ENCODE data around the gene RNF212B.
"Not testable (repeated sequence)": the region's sequence is repeated elsewhere in the genome, so short reads cannot be mapped to it uniquely, and the experiment has no call there.

RNF212B gene

DNA sequence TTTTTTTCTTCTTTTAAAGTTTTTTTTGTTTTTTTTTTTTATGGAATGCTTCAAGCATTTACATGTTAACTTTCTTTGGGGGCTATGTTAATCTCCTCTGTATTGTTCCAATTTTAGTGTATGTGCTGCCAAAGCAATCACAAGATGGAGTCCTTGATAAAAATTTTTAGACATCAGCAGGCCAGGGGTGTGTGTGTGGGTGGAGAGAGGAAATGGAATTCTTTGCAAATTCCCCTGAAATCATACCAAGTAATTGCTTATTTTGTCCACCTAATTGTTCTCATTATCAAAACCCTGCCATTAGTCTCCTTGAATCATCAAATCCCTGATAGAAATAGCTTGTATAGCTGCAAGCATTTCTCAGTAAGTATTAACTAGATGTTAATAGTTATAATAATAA is 21.7 kb downstream of the RNF212B start:
- Histone ChIP-seq H3K9ac (no peak overlapping the region), H3K4me3 (IDR thresholded peaks at IDR 0.05; ENCODE audit: insufficient read depth, low read depth, low read length) (no peak overlapping the region), H2AFZ (ENCODE audit: low read depth) (no peak overlapping the region), H3K27me3 (ENCODE audit: insufficient read depth, low read depth) (no peaks in the 10 kb centered on the region), H3K4me1 (ENCODE audit: low read depth, poor library complexity, severe bottlenecking) (no peaks in the 10 kb centered on the region), H3K36me3 (ENCODE audit: insufficient read depth) (no peaks in the 10 kb centered on the region), H3K4me2 (no peak overlapping the region), H4K20me1 (ENCODE audit: insufficient read depth) (no peaks in the 10 kb centered on the region), H3K27ac (no peak overlapping the region), H3K79me2 (ENCODE audit: insufficient read depth, low read depth) (no peaks in the 10 kb centered on the region)
- TF ChIP-seq, protein P1, sequence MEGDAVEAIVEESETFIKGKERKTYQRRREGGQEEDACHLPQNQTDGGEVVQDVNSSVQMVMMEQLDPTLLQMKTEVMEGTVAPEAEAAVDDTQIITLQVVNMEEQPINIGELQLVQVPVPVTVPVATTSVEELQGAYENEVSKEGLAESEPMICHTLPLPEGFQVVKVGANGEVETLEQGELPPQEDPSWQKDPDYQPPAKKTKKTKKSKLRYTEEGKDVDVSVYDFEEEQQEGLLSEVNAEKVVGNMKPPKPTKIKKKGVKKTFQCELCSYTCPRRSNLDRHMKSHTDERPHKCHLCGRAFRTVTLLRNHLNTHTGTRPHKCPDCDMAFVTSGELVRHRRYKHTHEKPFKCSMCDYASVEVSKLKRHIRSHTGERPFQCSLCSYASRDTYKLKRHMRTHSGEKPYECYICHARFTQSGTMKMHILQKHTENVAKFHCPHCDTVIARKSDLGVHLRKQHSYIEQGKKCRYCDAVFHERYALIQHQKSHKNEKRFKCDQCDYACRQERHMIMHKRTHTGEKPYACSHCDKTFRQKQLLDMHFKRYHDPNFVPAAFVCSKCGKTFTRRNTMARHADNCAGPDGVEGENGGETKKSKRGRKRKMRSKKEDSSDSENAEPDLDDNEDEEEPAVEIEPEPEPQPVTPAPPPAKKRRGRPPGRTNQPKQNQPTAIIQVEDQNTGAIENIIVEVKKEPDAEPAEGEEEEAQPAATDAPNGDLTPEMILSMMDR (conservative IDR thresholded peaks at IDR 0.05; ENCODE audit: low read depth, low read length) = no peak

GRCh38 chr14:23260849-23261248 is 23.1 kb downstream of the RNF212B start:
- H2AFZ ChIP-seq (ENCODE audit: low read depth); H4K20me1 ChIP-seq (ENCODE audit: insufficient read depth); H3K79me2 ChIP-seq (ENCODE audit: insufficient read depth, low read depth); H3K9ac ChIP-seq; H3K4me3 ChIP-seq (IDR thresholded peaks at IDR 0.05; ENCODE audit: insufficient read depth, low read depth, low read length); H3K4me2 ChIP-seq; H3K4me1 ChIP-seq (ENCODE audit: low read depth, poor library complexity, severe bottlenecking); H3K36me3 ChIP-seq (ENCODE audit: insufficient read depth); H3K27ac ChIP-seq; H3K27me3 ChIP-seq (ENCODE audit: insufficient read depth, low read depth): not testable (repeated sequence)

- Histone ChIP-seq H3K36me3 (ENCODE audit: insufficient read depth) (no peaks in the 10 kb centered on the region), H3K27me3 (ENCODE audit: insufficient read depth, low read depth) (no peaks in the 10 kb centered on the region), H3K27ac (no peak overlapping the region), H3K4me2 (no peak overlapping the region), H2AFZ (ENCODE audit: low read depth) (no peak overlapping the region), H4K20me1 (ENCODE audit: insufficient read depth) (no peaks in the 10 kb centered on the region), H3K79me2 (ENCODE audit: insufficient read depth, low read depth) (no peaks in the 10 kb centered on the region), H3K4me3 (IDR thresholded peaks at IDR 0.05; ENCODE audit: insufficient read depth, low read depth, low read length) (no peak overlapping the region), H3K4me1 (ENCODE audit: low read depth, poor library complexity, severe bottlenecking) (no peaks in the 10 kb centered on the region), H3K9ac (no peak overlapping the region)
- TF ChIP-seq, protein P1 (conservative IDR thresholded peaks at IDR 0.05; ENCODE audit: low read depth, low read length) = no peak
Measured at GRCh38 chr14:23269193-23269592, 31.5 kb downstream of the RNF212B start.

DNA sequence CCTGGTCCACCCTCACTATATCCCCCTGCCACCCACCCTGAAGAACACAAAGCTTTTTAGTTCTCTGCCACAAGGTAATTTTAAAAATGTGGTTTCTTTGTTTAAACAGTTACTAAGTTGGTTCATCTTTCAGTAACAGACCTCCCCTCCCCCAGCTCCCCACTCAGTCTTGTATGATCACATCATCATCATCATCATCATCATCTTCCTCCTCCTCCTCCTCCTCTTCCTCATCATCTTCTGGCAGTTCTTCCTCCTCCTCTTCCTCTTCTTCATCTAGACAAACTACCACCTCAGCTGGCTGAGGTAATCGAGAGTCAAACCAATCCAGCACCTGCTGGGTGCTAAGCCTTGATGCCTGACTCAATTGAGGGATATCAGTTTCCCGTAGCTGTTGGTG is 37.7 kb downstream of the RNF212B start:
- no peaks in the 10 kb centered on the region for H3K27me3 ChIP-seq (ENCODE audit: insufficient read depth, low read depth)
- TF ChIP-seq, protein P1 (conservative IDR thresholded peaks at IDR 0.05; ENCODE audit: low read depth, low read length) = no peak

DNA sequence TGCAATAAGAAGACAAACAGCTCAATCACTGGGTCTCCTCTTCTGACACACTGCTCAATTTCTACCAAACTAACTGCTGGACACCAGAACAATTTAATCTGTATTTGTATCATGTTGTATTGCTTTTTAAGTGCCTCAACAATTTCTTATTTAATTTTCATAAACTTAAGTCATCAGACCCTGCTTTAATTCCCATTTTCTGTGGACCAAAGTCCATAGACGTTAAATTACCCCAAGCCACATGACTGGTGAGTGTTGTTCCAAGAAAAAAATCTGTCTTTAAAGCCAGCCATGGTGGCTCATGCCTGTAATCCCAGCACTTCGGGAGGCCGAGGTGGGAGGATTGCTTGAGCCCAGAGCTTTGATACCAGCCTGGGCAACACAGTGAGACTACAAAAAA is 39.5 kb downstream of the RNF212B start:
- no peaks in the 10 kb centered on the region for H4K20me1 ChIP-seq (ENCODE audit: insufficient read depth)
- H3K4me2 ChIP-seq = no peak overlapping the region
- H3K27me3 ChIP-seq (ENCODE audit: insufficient read depth, low read depth) = no peaks in the 10 kb centered on the region
- TF ChIP-seq, protein P1 (conservative IDR thresholded peaks at IDR 0.05; ENCODE audit: low read depth, low read length) = no peak
- no peak overlapping the region for H2AFZ ChIP-seq (ENCODE audit: low read depth)
- no peak overlapping the region for H3K27ac ChIP-seq
- H3K79me2 ChIP-seq (ENCODE audit: insufficient read depth, low read depth) = no peaks in the 10 kb centered on the region
- H3K4me1 ChIP-seq (ENCODE audit: low read depth, poor library complexity, severe bottlenecking) = no peaks in the 10 kb centered on the region
- H3K36me3 ChIP-seq (ENCODE audit: insufficient read depth) = no peaks in the 10 kb centered on the region
- no peak overlapping the region for H3K9ac ChIP-seq
- no peak overlapping the region for H3K4me3 ChIP-seq (IDR thresholded peaks at IDR 0.05; ENCODE audit: insufficient read depth, low read depth, low read length)

More for the DNA sequence above, 37.7 kb downstream of the RNF212B start:
- Histone ChIP-seq H3K79me2 (ENCODE audit: insufficient read depth, low read depth) (no peaks in the 10 kb centered on the region), H3K4me3 (IDR thresholded peaks at IDR 0.05; ENCODE audit: insufficient read depth, low read depth, low read length) (no peak overlapping the region), H3K4me1 (ENCODE audit: low read depth, poor library complexity, severe bottlenecking) (no peaks in the 10 kb centered on the region), H3K4me2 (no peak overlapping the region), H2AFZ (ENCODE audit: low read depth) (no peak overlapping the region), H3K36me3 (ENCODE audit: insufficient read depth) (no peaks in the 10 kb centered on the region), H3K27ac (no peak overlapping the region), H4K20me1 (ENCODE audit: insufficient read depth) (no peaks in the 10 kb centered on the region), H3K9ac (no peak overlapping the region)

DNA sequence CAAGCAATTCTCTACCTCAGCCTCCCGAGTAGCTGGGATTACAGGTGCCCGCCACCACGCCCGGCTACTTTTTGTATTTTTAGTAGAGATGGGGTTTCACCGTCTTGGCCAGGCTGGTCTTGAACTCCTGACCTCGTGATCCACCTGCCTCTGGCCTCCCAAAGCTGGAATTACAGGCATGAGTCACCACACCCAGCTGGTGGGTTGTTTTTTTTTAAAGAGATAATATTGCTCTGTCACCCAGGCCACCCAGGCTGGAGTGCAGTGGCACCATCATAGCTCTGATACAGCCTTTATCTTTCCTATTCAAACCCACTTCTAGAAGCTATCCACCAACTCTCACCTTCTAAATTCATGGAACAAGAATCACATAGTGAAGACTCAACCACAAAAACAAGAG is 40.2 kb downstream of the RNF212B start:
- H3K4me3 ChIP-seq (IDR thresholded peaks at IDR 0.05; ENCODE audit: insufficient read depth, low read depth, low read length); H3K4me2 ChIP-seq; H3K36me3 ChIP-seq (ENCODE audit: insufficient read depth); H2AFZ ChIP-seq (ENCODE audit: low read depth); H3K27ac ChIP-seq; H3K79me2 ChIP-seq (ENCODE audit: insufficient read depth, low read depth); H4K20me1 ChIP-seq (ENCODE audit: insufficient read depth); H3K27me3 ChIP-seq (ENCODE audit: insufficient read depth, low read depth); H3K4me1 ChIP-seq (ENCODE audit: low read depth, poor library complexity, severe bottlenecking); H3K9ac ChIP-seq: not testable (repeated sequence)
